HG03103 (cell line): ENCODE data around the gene PRR35.

ENCODE experiments used
- ATAC-seq: cut with Tn5 transposase; IDR thresholded peaks from one replicate; pipeline ENCODE4 v1.9.1; 2021; ENCODE audit warnings: low read depth; ENCODE audit not compliant: unreplicated experiment

PRR35 gene

DNA sequence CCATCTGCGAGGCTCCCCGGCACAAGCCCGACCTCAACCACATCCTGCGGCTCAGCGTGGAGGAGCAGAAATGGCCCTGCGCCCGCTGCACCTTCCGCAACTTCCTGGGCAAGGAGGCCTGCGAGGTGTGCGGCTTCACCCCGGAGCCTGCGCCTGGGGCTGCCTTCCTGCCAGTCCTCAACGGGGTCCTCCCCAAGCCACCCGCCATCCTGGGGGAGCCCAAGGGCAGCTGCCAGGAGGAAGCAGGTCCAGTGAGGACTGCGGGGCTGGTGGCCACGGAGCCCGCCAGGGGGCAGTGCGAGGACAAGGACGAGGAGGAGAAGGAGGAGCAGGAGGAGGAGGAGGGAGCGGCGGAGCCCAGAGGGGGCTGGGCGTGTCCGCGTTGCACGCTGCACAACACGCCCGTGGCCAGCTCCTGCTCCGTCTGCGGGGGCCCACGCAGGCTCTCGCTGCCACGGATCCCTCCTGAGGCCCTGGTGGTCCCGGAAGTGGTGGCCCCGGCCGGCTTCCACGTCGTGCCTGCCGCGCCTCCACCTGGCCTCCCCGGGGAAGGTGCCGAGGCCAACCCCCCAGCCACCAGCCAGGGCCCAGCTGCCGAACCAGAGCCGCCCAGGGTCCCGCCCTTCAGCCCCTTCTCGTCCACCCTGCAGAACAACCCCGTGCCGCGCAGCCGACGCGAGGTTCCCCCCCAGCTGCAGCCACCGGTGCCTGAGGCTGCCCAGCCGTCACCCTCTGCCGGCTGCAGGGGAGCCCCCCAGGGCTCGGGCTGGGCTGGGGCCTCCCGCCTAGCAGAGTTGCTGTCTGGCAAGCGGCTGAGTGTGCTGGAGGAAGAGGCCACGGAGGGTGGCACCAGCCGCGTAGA is 13.1 kb upstream of the PRR35 start:
- ATAC-seq, result no peak

DNA sequence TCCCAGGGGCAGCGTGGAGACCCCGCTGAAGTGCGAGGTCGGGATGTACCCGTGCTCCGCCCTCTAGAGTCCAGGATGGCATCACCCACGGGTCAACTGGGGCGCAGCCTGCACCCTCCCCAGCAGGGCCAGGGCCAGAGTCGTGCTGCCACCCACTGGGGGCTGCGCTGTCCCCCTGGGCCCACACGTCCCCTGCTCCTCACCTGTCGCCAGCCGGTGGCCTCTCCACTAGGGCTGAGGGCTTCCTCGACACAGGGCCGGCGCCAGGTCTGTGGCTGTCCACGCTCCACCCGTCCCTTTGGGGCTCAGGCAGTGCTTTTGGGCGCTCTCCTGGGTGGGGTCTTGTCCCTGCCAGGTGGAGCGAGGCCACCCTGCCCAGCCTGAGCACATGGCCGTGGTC is 11.6 kb upstream of the PRR35 start:
- no peak for ATAC-seq

DNA sequence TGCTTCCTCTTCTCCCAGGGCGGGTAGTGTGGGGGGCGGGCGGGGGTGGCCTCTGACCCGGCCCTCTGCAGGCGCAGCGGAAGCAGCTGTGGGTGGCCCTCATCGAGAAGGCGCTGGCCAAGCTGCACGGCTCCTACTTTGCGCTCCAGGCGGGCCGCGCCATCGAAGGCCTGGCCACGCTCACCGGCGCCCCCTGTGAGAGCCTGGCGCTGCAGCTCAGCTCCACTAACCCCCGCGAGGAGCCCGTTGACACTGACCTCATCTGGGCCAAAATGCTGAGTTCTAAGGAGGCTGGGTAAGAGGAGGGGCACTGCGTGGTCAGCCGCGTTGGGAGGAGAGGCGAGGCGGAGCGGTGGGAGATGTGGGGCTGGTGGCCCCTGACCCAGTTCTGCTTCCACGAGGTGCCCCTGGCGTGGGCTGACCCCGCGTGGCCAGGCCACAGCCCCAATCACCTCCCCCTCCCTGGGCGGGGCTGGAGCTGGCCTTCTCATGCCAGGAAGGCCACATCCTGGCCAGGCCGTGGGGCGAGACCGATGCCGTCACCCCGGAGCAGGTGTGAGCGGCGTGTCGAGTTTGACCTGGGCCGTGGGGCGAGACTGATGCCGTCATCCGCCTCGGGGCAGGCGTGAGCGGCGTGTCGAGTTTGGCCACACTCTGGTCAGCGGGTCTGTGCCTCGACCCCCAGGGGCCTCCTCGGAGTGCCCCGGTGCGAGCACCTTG is 10.5 kb upstream of the PRR35 start:
- ATAC-seq, result no peak

DNA sequence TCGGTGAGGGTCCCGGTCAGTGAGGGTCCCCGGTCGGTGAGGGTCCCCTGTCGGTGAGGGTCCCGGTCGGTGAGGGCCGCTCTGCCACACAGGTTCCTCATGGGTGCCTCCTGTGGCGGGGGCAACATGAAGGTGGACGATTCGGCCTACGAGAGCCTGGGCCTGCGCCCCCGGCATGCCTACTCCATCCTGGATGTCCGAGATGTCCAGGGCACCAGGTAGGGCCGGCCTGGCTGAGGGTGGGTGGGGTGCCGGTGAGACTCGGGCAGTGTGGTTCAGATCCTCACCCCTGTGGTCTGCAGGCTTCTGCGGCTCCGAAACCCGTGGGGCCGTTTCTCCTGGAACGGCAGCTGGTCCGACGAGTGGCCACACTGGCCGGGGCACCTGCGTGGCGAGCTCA is 9.0 kb upstream of the PRR35 start:
- ATAC-seq, result no peak

DNA sequence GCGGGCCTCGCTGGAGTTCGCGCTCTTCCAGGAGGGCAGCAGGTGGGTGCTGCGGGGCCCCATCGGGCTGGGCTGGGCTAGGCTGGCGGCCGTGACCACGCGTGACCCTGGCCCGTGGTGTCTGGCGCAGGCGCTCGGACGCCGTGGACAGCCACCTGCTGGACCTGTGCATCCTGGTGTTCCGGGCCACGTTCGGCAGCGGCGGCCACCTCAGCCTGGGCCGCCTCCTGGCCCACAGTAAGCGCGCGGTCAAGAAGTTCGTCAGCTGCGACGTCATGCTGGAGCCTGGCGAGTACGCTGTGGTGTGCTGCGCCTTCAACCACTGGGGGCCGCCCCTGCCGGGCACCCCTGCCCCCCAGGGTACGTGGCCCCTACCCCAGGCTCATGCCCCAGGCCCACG is 8.0 kb upstream of the PRR35 start:
- no peak for ATAC-seq

DNA sequence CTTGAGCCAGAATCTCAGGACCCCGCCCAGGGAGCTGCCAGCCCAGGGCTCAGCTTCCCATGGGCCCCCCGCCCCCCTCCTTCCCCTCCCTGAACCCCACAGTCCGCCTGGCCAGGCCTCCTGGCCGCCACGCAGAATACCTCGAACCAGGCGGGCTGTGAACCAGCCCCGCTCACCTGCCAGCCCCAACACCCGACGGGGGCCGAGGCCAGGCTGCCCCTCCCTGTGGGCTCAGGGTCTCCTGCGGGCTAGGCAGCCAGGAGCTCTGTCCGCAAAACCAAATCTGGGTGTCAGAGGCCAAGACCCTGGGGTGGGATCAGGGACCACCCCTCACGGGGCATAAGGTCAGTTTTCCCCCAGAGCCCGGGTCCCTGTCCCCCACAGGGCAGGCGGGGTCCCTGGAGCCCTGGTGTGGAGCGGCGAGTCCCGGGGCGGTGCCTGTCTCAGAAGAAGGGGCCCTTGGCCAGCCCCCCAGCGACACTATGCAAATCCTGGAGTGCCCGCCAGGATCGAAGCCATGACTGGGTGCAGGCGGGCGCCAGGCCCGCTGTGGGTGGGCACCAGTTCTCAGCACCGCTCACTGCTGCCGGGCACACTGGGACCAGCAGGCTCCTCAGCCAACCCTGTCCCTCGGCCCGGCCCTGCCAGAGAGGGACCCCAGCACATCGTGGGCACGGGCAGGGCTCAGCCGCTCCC is 6.4 kb upstream of the PRR35 start:
- no peak for ATAC-seq

DNA sequence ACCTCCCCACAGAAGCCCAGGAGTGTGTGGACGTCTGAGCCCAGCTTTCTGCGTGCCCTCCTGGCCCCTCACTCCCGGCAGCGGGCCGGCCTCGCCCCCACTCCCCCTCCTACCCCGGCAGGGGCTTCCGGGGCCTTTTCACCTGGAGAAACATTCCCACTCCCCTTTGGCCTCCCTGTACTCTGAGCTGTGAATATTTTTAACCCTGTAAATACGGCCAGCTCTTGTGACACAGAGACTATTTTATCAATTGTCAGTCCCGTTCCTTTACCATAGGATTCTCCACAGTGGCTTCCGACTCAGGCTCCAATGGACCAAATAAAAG is 5.9 kb upstream of the PRR35 start:
- ATAC-seq, result no peak

DNA sequence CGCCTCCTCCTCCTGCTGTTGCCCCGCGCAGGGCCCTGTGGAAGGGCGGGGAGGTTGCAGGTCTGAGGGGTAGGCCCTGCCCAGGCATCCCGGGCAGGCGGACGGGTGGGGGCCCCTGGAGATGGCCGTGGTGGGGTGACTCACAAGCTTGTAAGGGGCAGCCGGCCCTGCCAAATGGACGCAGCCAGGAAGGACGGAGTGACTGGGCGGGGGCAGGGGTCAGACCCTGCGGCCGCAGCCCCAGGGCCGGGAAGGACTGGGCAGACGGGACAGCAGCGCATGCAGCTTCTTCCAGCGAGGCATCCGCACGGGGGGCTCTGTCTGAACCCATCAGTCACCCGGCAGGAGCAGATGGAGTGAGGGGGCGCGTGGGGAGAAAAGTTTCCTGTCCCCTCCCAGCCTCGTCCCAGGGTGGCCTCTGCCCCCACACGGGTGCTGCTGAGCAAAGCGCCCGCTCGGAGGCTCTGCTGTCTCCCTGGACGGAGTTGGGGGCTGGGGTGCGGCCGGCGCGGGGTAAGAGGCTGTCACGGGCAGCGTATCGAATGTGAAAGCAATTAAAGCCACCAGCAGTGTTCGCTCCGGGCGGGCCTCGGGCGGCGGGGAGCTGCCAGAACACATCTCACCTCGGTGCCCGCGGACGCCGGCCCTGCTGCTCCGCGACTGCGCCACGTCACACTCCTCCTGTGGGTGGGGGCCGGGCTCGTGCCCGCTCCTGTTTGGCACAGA is 5.4 kb upstream of the PRR35 start:
- ATAC-seq, result no peak

DNA sequence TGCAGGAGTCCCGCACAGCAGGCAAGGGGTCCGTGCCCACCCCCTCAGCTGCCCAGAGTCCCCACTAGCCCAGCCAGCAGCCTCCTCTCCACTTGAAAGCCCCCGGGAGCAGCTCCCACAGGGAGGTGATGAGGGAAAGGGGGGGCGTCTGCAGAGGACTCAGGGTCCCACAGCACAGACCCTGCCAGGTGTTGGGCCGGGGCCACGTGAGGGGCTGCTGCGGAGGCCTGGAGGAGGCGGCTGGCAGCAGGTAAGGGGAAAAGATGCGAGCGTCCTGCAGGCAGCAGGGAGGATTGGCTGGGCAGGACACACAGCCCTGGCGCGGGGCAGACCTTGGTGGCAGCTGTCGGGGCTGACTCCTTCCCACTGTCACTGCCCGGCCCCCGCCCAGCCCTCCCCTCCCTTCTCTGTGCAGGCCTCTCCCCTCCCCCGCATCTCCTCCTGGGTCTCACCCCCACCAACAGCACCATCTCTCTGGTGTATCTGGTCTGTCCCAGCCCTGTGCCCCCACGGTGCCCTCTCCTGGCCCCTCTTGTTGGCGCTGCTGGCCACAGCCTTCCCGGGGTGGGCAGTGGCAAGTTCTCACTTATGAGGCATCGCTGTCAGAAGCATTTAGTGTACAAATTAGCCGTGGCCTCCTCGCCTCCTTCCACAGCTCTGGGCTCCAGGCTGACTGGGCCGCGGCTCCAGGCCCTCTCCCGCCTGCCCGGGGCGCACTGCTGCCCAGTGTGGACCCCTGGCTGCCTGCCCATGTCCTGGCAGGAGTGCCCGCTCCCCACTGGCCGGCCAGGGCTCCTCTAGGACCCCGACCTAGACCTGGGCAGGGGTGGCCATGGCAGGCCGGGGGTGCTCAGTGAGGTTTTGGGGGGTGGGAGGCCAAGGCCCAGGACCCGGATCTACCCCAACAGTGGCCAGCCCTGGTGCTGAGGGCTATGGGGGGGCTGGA is 4.4 kb upstream of the PRR35 start:
- ATAC-seq, result no peak

DNA sequence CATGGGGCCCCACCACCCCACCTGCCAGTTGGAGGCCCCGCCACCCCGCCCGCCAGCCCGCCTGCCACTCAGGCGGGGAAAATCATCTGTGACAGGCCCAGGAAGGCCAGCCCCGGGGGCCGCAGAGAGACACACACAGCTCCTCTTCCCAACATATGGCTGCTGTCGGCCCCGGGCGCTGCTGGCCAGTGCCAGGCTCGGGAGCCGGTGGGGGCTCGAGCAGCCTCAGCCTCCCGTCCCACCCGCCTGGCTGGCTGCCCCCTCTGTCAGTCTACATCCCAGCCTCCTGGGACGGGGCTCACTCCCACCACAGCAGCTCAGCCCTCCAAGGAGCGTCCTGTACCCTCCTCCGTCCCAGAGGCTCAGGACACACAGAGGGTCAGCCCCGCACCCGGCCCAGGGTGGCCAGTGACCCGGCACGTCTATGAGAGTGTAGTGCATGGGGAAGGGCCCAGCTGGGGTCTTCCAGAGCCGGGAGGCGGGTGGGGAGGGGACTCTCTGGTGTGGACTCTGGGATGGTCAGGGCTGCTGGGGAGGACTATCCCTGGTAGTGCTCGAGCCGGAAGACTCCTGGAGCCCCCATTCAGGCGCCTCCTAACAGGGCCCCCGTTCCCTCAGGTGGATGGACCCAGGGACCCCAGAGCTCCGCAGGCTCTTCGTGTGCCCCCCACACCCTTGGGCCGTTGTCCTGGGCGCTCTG is 3.6 kb upstream of the PRR35 start:
- ATAC-seq, result no peak

DNA sequence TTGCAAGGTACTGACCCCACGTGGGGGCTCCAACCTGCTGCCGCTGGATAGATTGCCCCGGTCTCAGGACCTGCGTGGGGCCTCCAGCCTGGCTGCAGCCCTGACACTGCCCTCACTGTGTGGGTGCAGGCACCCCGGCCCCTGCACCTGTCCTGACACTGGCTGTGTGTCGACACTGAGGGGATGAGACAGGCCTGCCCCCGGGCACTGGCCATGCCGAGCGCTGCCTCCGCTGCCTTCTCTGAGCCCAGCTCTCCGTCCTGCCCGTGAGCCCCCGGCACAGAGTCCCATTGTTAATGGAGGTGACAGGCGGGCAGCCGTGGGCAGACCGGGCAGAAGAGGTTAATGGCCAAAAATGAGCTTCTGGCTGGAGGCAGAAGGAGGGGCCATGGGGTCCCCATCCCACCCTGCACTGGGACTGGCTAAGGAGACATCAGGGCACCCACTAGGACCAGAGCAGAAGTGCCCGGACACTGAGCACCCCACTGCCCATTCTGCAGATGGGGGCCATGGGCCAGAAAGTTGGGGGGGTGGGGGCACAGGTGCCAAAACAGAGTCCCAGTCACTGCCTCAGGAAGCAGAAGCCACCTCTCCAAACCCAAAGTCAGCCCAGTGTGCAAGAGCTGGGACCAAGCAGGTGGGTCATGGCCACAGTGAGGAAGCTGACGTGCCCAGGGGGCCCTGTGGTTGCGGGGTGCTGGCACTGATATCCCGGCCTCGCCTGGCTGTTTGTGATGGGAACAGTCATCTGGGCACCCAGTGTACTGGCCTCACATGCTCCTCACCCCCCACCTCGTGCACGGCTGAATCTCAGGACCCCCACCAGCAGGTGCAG is 2.5 kb upstream of the PRR35 start:
- no peak for ATAC-seq

DNA sequence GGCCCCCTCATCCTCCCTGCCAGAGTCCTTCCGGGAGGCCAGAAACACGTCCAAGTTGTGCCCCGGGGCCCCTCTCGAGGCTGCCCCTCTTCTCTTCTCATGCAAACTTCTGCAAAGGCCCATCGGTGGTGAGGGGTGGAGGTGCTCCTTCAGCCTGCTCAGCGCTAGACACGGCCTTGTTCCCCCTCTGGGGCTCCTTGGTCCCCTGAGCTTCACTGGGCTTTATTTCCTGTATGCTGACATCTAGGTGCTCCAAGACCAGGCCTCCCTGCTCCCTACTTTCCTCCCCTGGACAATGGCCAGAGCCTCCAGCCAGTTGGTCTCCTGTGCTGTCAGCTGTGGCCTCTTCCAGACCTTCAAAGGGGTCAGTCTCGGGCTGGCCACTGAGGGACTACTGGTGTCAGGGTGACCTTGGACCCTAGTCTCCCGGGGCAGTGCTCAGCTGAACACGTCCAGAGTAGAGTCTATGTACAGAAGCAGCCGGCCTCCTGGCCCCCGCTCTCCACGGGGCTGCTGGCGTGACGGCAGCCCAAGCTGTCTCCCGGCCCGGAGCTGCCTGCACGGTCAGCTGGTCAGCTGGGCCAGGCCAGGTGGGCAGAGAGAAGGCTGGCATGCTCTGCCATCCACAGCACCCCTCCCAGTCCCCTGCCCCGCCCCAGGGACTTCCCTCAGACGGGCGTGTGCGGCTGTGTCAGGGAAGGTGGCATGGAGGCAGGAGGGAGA is 1.7 kb upstream of the PRR35 start:
- ATAC-seq, result no peak

DNA sequence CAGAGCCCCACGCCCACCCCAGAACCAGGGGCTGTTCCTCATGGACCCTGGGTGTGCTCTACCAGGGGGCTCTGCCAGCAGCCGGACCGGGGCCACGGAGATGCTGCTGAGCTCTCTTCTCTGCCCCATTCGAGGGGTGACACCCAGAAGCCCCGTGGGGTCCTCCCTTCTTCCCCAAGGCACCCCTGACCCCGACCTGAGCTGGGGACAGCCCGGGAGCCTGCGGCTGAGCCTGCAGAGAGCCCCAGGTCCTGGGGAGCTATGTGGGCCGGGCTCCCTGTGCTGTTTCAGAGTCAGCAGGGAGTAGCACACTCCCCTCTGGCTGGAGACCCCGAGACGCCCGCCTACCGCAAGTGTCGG is 1.2 kb upstream of the PRR35 start:
- ATAC-seq, result no peak

DNA sequence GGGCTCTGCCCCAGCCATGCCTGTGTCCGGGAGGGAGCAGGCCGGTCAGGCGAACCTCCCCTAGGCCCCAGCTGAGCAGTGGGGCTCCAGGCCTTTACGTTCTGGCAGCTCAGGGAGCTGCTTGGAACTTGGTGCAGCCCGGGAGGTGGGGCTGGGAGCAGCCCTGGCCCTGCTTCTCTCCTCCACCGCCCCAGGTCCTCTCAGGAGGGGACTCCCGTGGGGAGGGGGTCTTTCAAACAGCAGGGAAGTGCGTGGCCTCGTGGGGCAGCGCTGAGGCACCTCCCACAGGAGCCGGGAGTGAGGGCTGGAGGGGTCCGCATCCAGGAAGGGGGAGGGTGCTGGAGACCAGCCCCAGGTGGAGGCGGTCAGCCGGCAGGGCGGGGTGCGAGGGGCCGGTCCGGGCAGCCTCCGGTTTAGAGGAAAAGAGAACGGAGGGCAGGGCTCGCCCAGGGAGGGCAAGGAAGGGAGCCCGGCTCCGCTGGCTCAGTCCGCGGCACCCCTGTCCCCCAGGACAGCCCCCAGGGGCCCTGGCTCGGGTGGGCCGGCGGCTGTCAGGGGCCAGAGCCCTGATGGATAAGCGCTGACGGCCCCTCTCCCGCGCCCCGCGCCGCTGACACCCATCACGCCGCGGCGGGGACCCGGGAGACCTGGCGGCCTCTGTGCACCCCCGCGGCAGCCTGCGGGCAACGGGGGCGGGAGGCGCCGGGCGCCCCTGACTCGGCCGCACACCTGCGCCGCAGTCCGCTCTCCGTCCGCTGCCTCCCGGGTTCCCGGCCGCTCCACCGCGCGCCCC is 587 bp upstream of the PRR35 start:
- ATAC-seq, result no peak

DNA sequence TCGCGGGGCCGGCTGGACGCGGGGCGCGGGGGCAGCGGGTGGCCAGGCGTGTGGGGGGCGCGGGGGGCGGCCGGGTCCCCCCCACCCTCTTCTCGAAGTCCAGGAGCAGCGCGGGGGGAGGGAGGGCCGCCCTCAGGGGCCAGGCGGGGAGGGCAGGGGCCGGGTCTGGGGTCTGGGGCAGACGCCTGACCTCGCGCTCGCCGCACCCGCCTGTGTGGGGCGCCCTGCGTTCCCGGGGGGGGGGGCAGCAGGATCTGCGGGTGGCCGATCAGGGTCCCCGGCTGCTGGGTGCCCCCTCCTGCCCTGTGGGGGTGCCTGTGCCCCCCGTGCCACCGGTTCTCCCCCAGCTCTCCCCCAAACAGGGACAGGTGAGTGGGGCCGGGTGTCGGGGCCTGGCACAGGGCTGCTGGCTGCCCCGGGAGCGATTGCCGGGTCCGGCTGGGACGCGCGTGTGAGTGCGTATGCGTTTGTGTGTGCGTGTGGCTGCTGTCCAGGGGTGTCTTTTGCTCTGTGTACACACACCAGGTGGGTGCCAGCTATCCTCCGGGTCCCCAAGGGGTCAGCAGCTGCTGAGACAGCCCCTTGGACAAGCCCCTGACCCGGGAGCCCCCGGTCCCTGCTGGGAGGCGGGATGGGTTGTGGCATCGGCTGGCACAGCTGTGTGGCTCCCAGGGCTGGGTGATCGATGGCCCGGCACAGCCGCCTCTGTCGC is 663 bp downstream of the PRR35 start:
- ATAC-seq, result no peak

DNA sequence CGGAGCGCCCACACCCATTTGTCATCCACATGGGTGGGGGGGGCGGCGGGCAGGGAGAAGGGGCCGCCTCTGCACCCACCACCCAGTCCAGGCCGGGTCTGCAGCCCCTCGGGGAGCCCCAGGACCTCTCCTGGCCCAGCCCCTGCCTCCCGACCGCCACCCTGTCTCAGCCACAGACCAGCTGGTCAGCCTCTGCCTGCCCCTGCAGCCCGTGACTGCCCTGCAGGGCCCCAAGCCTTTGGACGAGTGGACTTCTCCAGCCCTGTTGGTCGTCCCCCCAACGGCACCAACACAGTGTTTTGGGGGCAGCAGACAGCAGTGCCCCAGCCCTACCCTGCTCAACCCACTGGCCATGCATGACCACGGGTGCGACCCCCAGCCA is 1.2 kb downstream of the PRR35 start:
- ATAC-seq, result no peak
